PFSK-1 (cell line): ENCODE data around the gene HAPLN1.

ENCODE experiments used
- FOXP2 ChIP-seq: optimal IDR thresholded peaks from 2 replicates; pipeline ENCODE3; 2011; ENCODE audit warnings: borderline replicate concordance, control low read depth, inconsistent platforms; ENCODE audit not compliant: insufficient read depth; ENCODE audit errors: extremely low read length, extremely low read depth
- POLR2AphosphoS5 ChIP-seq: IDR thresholded peaks from 2 replicates; pipeline ENCODE4 v1.6.1; 2012; ENCODE audit warnings: low read depth, mild to moderate bottlenecking, control low read depth, low read length, moderate library complexity
- TF ChIP-seq, protein P1 (sequence below), 2 experiments: IDR thresholded peaks; 2 replicates each; pipeline versions ENCODE4 v1.6.1 to v1.8.0; 2011 to 2012; ENCODE audit warnings: low read depth in 2 of 2, low read length in 2 of 2, control low read depth in 1 of 2, inconsistent platforms in 1 of 2, mild to moderate bottlenecking in 1 of 2, moderate library complexity in 1 of 2; ENCODE audit not compliant: insufficient read depth in 1 of 2

DNA sequence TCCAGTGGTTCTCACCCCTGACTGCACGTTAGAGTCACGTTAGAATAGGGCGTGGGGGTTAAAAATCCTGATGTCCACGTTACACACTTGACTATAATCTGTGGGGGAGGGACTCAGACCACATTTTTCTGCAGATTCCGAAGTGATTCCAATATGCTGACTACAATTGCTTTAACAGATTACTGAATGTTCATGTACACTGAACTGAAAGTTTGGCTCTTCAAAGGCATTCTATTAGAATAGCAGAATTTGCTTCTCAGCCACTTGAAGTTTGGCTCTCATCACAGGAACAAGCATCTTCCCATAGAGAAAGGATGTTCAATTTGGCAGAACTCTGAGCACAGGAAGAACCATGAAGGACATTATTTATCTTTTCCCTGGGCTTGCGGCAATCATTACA is 84.5 kb downstream of the HAPLN1 start:
- TF ChIP-seq POLR2AphosphoS5 (no peak), FOXP2 (no peak)
- TF ChIP-seq, protein P1, sequence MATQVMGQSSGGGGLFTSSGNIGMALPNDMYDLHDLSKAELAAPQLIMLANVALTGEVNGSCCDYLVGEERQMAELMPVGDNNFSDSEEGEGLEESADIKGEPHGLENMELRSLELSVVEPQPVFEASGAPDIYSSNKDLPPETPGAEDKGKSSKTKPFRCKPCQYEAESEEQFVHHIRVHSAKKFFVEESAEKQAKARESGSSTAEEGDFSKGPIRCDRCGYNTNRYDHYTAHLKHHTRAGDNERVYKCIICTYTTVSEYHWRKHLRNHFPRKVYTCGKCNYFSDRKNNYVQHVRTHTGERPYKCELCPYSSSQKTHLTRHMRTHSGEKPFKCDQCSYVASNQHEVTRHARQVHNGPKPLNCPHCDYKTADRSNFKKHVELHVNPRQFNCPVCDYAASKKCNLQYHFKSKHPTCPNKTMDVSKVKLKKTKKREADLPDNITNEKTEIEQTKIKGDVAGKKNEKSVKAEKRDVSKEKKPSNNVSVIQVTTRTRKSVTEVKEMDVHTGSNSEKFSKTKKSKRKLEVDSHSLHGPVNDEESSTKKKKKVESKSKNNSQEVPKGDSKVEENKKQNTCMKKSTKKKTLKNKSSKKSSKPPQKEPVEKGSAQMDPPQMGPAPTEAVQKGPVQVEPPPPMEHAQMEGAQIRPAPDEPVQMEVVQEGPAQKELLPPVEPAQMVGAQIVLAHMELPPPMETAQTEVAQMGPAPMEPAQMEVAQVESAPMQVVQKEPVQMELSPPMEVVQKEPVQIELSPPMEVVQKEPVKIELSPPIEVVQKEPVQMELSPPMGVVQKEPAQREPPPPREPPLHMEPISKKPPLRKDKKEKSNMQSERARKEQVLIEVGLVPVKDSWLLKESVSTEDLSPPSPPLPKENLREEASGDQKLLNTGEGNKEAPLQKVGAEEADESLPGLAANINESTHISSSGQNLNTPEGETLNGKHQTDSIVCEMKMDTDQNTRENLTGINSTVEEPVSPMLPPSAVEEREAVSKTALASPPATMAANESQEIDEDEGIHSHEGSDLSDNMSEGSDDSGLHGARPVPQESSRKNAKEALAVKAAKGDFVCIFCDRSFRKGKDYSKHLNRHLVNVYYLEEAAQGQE (IDR thresholded peaks at IDR 0.05; ENCODE audit: insufficient read depth in 1 of 2, low read depth in 2 of 2, low read length in 2 of 2), result no peak
